ENCODE measurements around the gene FAR1. TPM values are rescaled to one million over a fixed set of nuclear protein-coding genes. Genes with fewer than 3 reads are reported as not detected.

FAR1 gene
- total RNA-seq, 4 donors from 2014 or later, result 37.5 to 61.5 (median 38.8) TPM

DNA sequence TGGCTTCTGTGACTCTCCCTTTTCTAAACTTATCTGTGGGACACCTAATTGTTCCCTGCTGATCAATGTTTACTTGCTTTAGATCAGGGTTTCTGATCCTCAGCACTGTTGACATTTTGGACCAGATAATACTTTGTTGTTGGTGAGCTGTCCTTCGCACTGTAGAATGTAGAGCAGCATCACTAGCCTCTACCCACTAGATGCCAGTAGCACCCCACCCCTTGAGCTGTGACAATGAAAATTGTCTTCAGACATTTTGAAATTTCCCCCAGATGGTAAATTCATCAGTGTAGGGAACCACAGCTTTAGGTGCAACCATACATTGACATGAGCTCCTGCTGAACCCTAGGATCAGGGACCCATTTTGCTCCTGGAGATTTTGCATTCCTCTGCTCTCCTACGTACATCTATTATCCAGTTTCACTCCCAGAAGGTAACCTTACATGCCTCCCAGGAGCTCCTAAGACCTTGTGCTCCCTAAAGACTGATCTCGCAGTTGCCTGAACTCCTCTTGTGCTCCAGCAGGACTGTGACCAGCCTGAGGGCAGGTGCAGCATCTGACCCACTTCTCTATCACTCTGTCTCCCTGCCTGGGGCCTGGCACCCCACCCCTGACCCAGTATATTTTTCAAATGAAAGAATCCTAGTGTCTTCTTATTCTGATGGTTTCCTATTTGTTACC is 107.8 kb downstream of the FAR1 start:
- ATAC-seq, result no peak
- TF ChIP-seq CTCF (IDR thresholded peaks at IDR 0.05), result no peak
- TF ChIP-seq POLR2A (IDR thresholded peaks at IDR 0.05), result no peak
- TF ChIP-seq POLR2AphosphoS5 (IDR thresholded peaks at IDR 0.05), result no peak
- no peak for TF ChIP-seq EP300 (IDR thresholded peaks at IDR 0.05)
- H3K4me1 ChIP-seq, result no peaks in the 10 kb centered on the region
- peaks cover 35% of the 10 kb centered on the region for H3K27me3 ChIP-seq
- no peak overlapping the region for H3K4me3 ChIP-seq
- peaks cover 0 to 3% (median 0%) of the 10 kb centered on the region in 3 donors for H3K9me3 ChIP-seq
- H3K36me3 ChIP-seq, result no peaks in the 10 kb centered on the region
- WGBS, 2 donors (ENCODE audit: low coverage in 1 of 2), result 90% methylated on average over 3 of the region's 3 CpGs; no CpG with 5 or more reads in 1 of the 2 donors
- no peak overlapping the region for H3K27ac ChIP-seq

DNA sequence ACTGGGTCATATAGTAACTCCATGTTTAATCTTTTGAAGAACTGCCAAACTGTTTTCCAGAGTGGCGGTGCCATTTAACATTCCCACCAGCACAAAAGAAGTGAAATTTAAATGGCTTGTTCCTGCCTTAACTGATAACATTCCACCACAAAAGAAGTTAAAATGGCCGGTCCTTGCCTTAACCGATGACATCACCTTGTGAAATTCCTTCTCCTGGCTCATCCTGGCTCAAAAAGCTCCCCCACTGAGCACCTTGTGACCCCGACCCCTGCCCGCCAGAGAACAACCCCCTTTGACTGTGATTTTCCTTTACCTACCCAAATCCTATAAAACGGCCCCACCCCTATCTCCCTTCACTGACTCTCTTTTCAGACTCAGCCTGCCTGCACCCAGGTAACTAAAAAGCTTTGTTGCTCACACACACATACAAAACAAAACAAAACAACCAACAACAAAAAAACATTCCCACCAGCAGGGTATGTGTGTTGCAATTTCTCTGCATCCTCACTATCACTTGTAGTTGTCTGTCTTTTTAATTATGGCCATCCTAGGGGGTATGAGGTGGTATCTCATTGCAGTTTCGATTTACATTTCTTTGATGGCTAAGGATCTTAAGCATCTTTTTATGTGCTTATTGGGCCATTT is 109.0 kb downstream of the FAR1 start:
- no peaks in the 10 kb centered on the region for H3K4me1 ChIP-seq
- no peak for TF ChIP-seq EP300 (IDR thresholded peaks at IDR 0.05)
- TF ChIP-seq POLR2AphosphoS5 (IDR thresholded peaks at IDR 0.05), result no peak
- no peak for TF ChIP-seq CTCF (IDR thresholded peaks at IDR 0.05)
- TF ChIP-seq POLR2A (IDR thresholded peaks at IDR 0.05), result no peak

GRCh38 chr11:13778345-13778744 is 109.9 kb downstream of the FAR1 start:
- peaks cover 0 to 3% (median 0%) of the 10 kb centered on the region in 3 donors for H3K9me3 ChIP-seq
- no peaks in the 10 kb centered on the region for H3K4me1 ChIP-seq
- no peak for ATAC-seq
- H3K36me3 ChIP-seq, result no peaks in the 10 kb centered on the region
- H3K27me3 ChIP-seq, result peaks cover 22% of the 10 kb centered on the region
- WGBS, 2 donors (ENCODE audit: low coverage in 1 of 2), result 55 to 100% methylated on average over 1 of the region's 1 CpG
- TF ChIP-seq EP300 (IDR thresholded peaks at IDR 0.05), result no peak
- TF ChIP-seq POLR2AphosphoS5 (IDR thresholded peaks at IDR 0.05), result no peak
- TF ChIP-seq CTCF (IDR thresholded peaks at IDR 0.05), result no peak
- no peak for TF ChIP-seq POLR2A (IDR thresholded peaks at IDR 0.05)
- H3K4me3 ChIP-seq, result no peak overlapping the region
- H3K27ac ChIP-seq, result no peak overlapping the region

More for the DNA sequence above, 109.0 kb downstream of the FAR1 start:
- Histone ChIP-seq H3K9me3 (peaks cover 0 to 3% (median 0%) of the 10 kb centered on the region in 3 donors), H3K27me3 (peaks cover 31% of the 10 kb centered on the region), H3K36me3 (no peaks in the 10 kb centered on the region), H3K27ac (no peak overlapping the region), H3K4me3 (no peak overlapping the region)
- no peak for ATAC-seq
- 17 to 33% methylated on average over 2 to 7 of the region's 7 CpGs for WGBS, 2 donors (ENCODE audit: low coverage in 1 of 2)

DNA sequence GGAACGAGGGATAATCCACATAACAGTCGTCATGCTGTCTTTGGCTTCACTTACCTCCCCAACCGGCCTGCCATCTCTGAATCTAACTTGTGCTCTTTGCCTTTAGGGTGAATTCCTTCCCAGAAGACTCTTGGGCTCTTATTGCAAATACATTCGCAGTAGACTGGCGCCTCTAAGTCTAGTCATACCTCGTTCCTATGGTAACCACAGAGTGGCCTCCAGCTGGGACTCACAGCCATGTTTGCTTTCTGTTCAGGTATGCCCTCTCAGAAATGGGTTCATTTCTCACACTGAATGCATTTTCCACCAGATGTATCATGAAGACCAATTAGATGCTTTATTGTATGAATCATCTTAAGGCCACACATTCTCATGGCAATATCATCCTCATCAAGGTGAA is 112.7 kb downstream of the FAR1 start:
- TF ChIP-seq POLR2AphosphoS5 (IDR thresholded peaks at IDR 0.05) (no peak), CTCF (IDR thresholded peaks at IDR 0.05) (no peak), POLR2A (IDR thresholded peaks at IDR 0.05) (no peak), EP300 (IDR thresholded peaks at IDR 0.05) (no peak)
- 84 to 92% methylated on average over 4 to 6 of the region's 6 CpGs for WGBS, 2 donors (ENCODE audit: low coverage in 1 of 2)
- H3K9me3 ChIP-seq, result no peaks in the 10 kb centered on the region
- H3K27ac ChIP-seq, result no peak overlapping the region
- H3K36me3 ChIP-seq, result no peaks in the 10 kb centered on the region
- no peak overlapping the region for H3K4me3 ChIP-seq
- ATAC-seq, result no peak
- peaks cover 14% of the 10 kb centered on the region for H3K27me3 ChIP-seq
- H3K4me1 ChIP-seq, result no peaks in the 10 kb centered on the region

Small RNAs within 50 kb of the gene (small RNA-seq; reads per million reads assigned to genes)
- 0 reads per million in 4 donors for gene AC013828.1
- 0 reads per million in 4 donors for gene RF00019
- 0 reads per million in 4 donors for gene RPL39P26

Other genes starting within 250 kb of the FAR1 start
- 10 to 100 TPM; 44.1 to 65.1 (median 50.4) TPM for gene BTBD10, start 205.4 kb upstream of the FAR1 start, total RNA-seq
- not detected for gene PTH, start 172.7 kb upstream of the FAR1 start, total RNA-seq

All from gastroesophageal sphincter (tissue), 4 donors.